GM12878 (cell line): Measurements from ENCODE around the gene CLSTN2. TPM values are rescaled to one million over a fixed set of nuclear protein-coding genes. Genes with fewer than 3 reads are reported as not detected.

Experiments used
- ATAC-seq: fragments of 200-7000 bp; cut with Tn5 transposase; 3 replicates; pipeline ENCODE4 v1.9.1; 2020; ENCODE audit warnings: mild to moderate bottlenecking, moderate library complexity
- BruUV-seq: library from RNA; stranded (reverse); fragments of 400-500 nt; replicated peaks from 2 replicates; lab custom pipeline; 2021; lab: Mats Ljungman, UMichigan
- CTCF ChIA-PET: fragments of 300-600 bp; sonication (Branson Sonifier 250); formaldehyde crosslinking; extraction: SDS; loops from one replicate; lab custom pipeline; 2021; ENCODE audit warnings: inconsistent platforms; lab: Yijun Ruan, JAX
- POLR2A ChIA-PET: fragments of 350-600 bp; formaldehyde crosslinking; extraction: SDS; loops from one replicate; lab custom pipeline; 2021; ENCODE audit warnings: inconsistent platforms; lab: Charles Lee
- RAD21 ChIA-PET: fragments of 300-600 bp; sonication (Branson Sonifier 250); formaldehyde crosslinking; loops from one replicate; lab custom pipeline; 2023; ENCODE audit warnings: antibody characterized with exemption; ENCODE audit not compliant: unreplicated experiment; lab: Charles Lee
- SMC1A ChIA-PET: fragments of 300-600 bp; sonication (Branson Sonifier 250); formaldehyde crosslinking; loops from one replicate; lab custom pipeline; 2023; ENCODE audit not compliant: unreplicated experiment, uncharacterized antibody; lab: Charles Lee
- DNase-seq: peaks from one replicate; pipeline ENCODE4 v3.0.0-alpha.2; 2011; ENCODE audit warnings: low read depth, low spot score
- FAIRE-seq: peaks from 3 replicates; lab custom pipeline; 2011; peaks lifted over from hg19 to GRCh38; lab: Jason Lieb, UNC
- H2AFZ ChIP-seq: 2 replicates; pipeline ENCODE4 v1.6.0; 2011; ENCODE audit warnings: low read depth, low read length, control low read depth; ENCODE audit not compliant: control insufficient read depth
- H3K27ac ChIP-seq: 2 replicates; pipeline ENCODE4 v1.5.1; 2011; ENCODE audit warnings: control low read depth; ENCODE audit not compliant: control insufficient read depth, insufficient read depth
- H3K27me3 ChIP-seq, 2 experiments: replicated peaks in 1 of 2; 2 replicates each; pipeline versions ENCODE4 v1.6.0 to v1.6.1; 2011; ENCODE audit warnings: low read length in 1 of 2; ENCODE audit not compliant: control insufficient read depth in 2 of 2, insufficient read depth in 2 of 2
- H3K36me3 ChIP-seq, 2 experiments: 2 replicates each; pipeline ENCODE4 v1.5.1; 2011; ENCODE audit warnings: low read length in 1 of 2; ENCODE audit not compliant: control insufficient read depth in 2 of 2, insufficient read depth in 2 of 2
- H3K4me1 ChIP-seq: 2 replicates; pipeline ENCODE4 v1.6.1; 2011; ENCODE audit warnings: mild to moderate bottlenecking, low read length, moderate library complexity, mixed read lengths; ENCODE audit not compliant: control insufficient read depth, insufficient read depth
- H3K4me2 ChIP-seq: 2 replicates; pipeline ENCODE4 v1.6.0; 2011; ENCODE audit warnings: control low read depth; ENCODE audit not compliant: control insufficient read depth, insufficient read depth
- H3K4me3 ChIP-seq: fragments of 200-600 bp; sonication (generic); 2 replicates; pipeline ENCODE4 v1.5.1; 2016
- H3K79me2 ChIP-seq: 2 replicates; pipeline ENCODE4 v1.6.0; 2011; ENCODE audit warnings: low read length; ENCODE audit not compliant: control insufficient read depth, insufficient read depth
- H3K9ac ChIP-seq: 2 replicates; pipeline ENCODE4 v1.8.0; 2011; ENCODE audit warnings: low read length, control low read depth, mixed read lengths; ENCODE audit not compliant: control insufficient read depth, insufficient read depth
- H3K9me3 ChIP-seq: replicated peaks from 3 replicates; pipeline ENCODE4 v1.5.1; 2011; ENCODE audit warnings: mild to moderate bottlenecking, low read length; ENCODE audit not compliant: control insufficient read depth, insufficient read depth
- H4K20me1 ChIP-seq: 2 replicates; pipeline ENCODE4 v1.6.0; 2011; ENCODE audit not compliant: control insufficient read depth, insufficient read depth
- CEBPB ChIP-seq, 2 experiments: fragments of 150-350 bp in 1 of 2; IDR thresholded peaks; 2 replicates each; pipeline ENCODE4 v1.6.1; 2012 to 2014; ENCODE audit warnings: low read depth in 2 of 2, low read length in 2 of 2, borderline replicate concordance in 1 of 2, inconsistent platforms in 1 of 2
- CHD4 ChIP-seq: fragments of 200-600 bp; sonication (generic); IDR thresholded peaks from 2 replicates; pipeline ENCODE4 v1.6.1; 2016; ENCODE audit warnings: mild to moderate bottlenecking
- KAT2A ChIP-seq: conservative IDR thresholded peaks from 2 replicates; pipeline ENCODE4 v1.6.1; 2011; ENCODE audit warnings: low read depth, low read length; ENCODE audit not compliant: control insufficient read depth
- MYC ChIP-seq: IDR thresholded peaks from 2 replicates; pipeline ENCODE4 v1.6.1; 2011; ENCODE audit warnings: mild to moderate bottlenecking, low read length, moderate library complexity, inconsistent platforms; ENCODE audit not compliant: insufficient read depth, insufficient replicate concordance, insufficient read length, severe bottlenecking
- NFIC ChIP-seq: IDR thresholded peaks from 2 replicates; pipeline ENCODE4 v1.6.1; 2012; ENCODE audit warnings: low read depth, mild to moderate bottlenecking, inconsistent platforms, low read length, moderate library complexity
- PAX5 ChIP-seq: IDR thresholded peaks from 2 replicates; pipeline ENCODE4 v1.6.1; 2011; ENCODE audit warnings: low read depth, low read length, borderline replicate concordance
- PAX8 ChIP-seq: fragments of 450-650 bp; IDR thresholded peaks from 2 replicates; pipeline ENCODE4 v1.6.1; 2017; ENCODE audit warnings: mild to moderate bottlenecking, moderate library complexity
- POLR2A ChIP-seq: IDR thresholded peaks from 2 replicates; pipeline ENCODE4 v1.6.1; 2011; ENCODE audit warnings: low read depth, mild to moderate bottlenecking, low read length
- RAD21 ChIP-seq: IDR thresholded peaks from 2 replicates; pipeline ENCODE4 v1.6.1; 2011; ENCODE audit warnings: mild to moderate bottlenecking, low read depth, low read length, moderate library complexity; ENCODE audit not compliant: insufficient read depth
- SIN3A ChIP-seq: IDR thresholded peaks from 2 replicates; pipeline ENCODE4 v1.6.1; 2012; ENCODE audit warnings: low read depth, low read length, improper control_type of control experiment
- SMAD1 ChIP-seq: fragments of 450-650 bp; IDR thresholded peaks from 2 replicates; pipeline ENCODE4 v1.6.1; 2018; ENCODE audit warnings: mild to moderate bottlenecking, low read depth; ENCODE audit not compliant: partially characterized antibody
- SP1 ChIP-seq: IDR thresholded peaks from one replicate; pipeline ENCODE4 v1.6.1; 2011; ENCODE audit warnings: low read depth, low read length
- ZNF207 ChIP-seq: fragments of 450-650 bp; IDR thresholded peaks from 2 replicates; pipeline ENCODE4 v1.6.1; 2014; ENCODE audit warnings: antibody characterized with exemption, mild to moderate bottlenecking, borderline replicate concordance
- WGBS: methylation state at CpG from one replicate; pipeline ENCODE4 v1.1.6; 2016; ENCODE audit warnings: low lambda C conversion rate; ENCODE audit not compliant: insufficient replicate concordance, insufficient coverage; ENCODE audit errors: missing lambda C conversion rate; 5-methylcytosine and 5-hydroxymethylcytosine counted together
- in situ Hi-C: fragments of 300-500 bp; cut with MboI; formaldehyde crosslinking; loops from 9 replicates; pipeline ENCODE4 v1.14.3; 2018; ENCODE audit warnings: mixed read lengths
- intact Hi-C: fragments of 100-400 bp; cut with micrococcal nuclease; formaldehyde crosslinking; loops from one replicate; pipeline ENCODE4 v1.14.2; 2022; ENCODE audit not compliant: unreplicated experiment
- polyA plus RNA-seq, 11 experiments: library from polyadenylated mRNA; depleted of rRNA in 4 of 11; unstranded in 6 of 11; stranded (reverse) in 5 of 11; fragments of >200 nt; fragmentation: Nextera tagmentation in 4 of 11; fragmentation: Illumina TruSeq in 1 of 11; extraction: Ambion mirVana in 4 of 11; extraction: Trizol in 1 of 11; gene quantifications; 1 replicate in 1 of 11; 2 replicates in 10 of 11; pipeline versions ENCODE4 v1.2.1 to v1.2.3, GENCODE V29; 2011 to 2016; ENCODE audit warnings: inconsistent platforms in 2 of 11, missing spikeins in 2 of 11, low read depth in 1 of 11
- total RNA-seq, 4 experiments: library from RNA; depleted of rRNA in 3 of 4; stranded (reverse); fragments of >200 nt in 3 of 4; fragmentation: Illumina TruSeq in 1 of 4; extraction: Trizol in 1 of 4; gene quantifications; 2 replicates each; pipeline versions ENCODE4 v1.2.1 to v1.2.3, GENCODE V29; 2013 to 2021
- TF ChIP-seq, protein P1 (sequence below): IDR thresholded peaks from 2 replicates; pipeline ENCODE4 v1.6.1; 2011; ENCODE audit warnings: borderline replicate concordance, low read depth, mild to moderate bottlenecking, moderate library complexity, low read length; ENCODE audit not compliant: insufficient read depth, poor library complexity, severe bottlenecking
- TF ChIP-seq, protein P2 (sequence below): fragments of 450-650 bp; IDR thresholded peaks from 2 replicates; pipeline ENCODE4 v1.6.1; 2017; ENCODE audit warnings: mild to moderate bottlenecking, low read depth, inconsistent platforms; ENCODE audit not compliant: poor library complexity, severe bottlenecking
- TF ChIP-seq, protein P3 (sequence below): IDR thresholded peaks from 2 replicates; pipeline ENCODE4 v1.6.1; 2012; ENCODE audit warnings: improper control_type of control experiment, low read depth, low read length; ENCODE audit not compliant: insufficient replicate concordance

CLSTN2 gene
- total and polyA plus RNA-seq, 10 of the 15 experiments (the other 5 are each of a cell fraction or from before 2014, with no cell fraction given): under 0.01 to 0.10 (median under 0.01) TPM; not detected in 5

DNA sequence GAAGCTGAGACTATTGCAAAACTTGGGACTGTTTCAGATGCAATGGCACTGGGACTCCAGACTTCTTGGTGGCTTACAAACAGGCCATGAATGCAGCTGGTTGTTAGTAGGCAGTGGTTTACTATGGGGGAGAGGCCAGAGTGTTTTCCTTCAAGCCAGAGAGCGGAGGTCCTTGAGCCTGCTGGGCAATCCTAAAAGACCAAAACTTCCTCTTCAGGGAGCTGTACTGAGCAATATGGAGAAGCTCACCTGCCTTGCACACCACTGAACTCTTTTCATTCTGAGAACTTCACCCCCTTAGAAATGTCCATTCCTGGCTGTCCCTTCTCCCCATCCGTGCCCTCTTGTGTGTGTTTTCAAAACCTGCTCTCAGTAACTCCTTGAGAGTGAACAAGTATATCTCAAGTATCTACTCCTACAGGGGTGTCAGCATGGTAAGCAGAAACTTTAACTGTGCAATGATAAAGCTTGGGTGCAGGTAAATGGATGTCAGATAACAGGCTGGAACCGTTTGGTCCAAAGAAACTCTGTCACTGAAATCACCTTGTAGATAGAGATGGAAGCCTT is 213.9 kb downstream of the CLSTN2 start:
- 0 out of 2 replicates have a peak, but pooled peaks cover 8% of the 10 kb centered on the region for H3K4me1 ChIP-seq
- no peak overlapping the region for H3K4me3 ChIP-seq
- ChIA-PET POLR2A (no interaction called here), CTCF (interaction anchor here (2.4 kb wide), 1 partner anchor 20 kb away, joined by 11 read pairs; no protein-coding TSS in a partner anchor), RAD21 (no interaction called here), SMC1A (interaction anchor here (0.9 to 2.5 kb wide), 5 partner anchors 9 to 70 kb away, joined by 3 to 8 read pairs (median 4); no protein-coding TSS in a partner anchor)
- no peak overlapping the region for H3K4me2 ChIP-seq
- no peak for ATAC-seq
- no peak overlapping the region for H3K27ac ChIP-seq
- H2AFZ ChIP-seq: no peak overlapping the region
- H3K79me2 ChIP-seq: no peaks in the 10 kb centered on the region
- in situ Hi-C loops: loop anchor here (25.0 kb wide), 2 partner anchors 588 to 713 kb away; no protein-coding TSS in a partner anchor
- intact Hi-C loops: no loop called here
- BruUV-seq: no TSS peak
- no peaks in the 10 kb centered on the region for H4K20me1 ChIP-seq
- 38% methylated on average over 3 of the region's 3 CpGs for WGBS
- H3K27me3 ChIP-seq: no peaks in the 10 kb centered on the region
- H3K36me3 ChIP-seq: no peaks in the 10 kb centered on the region
- FAIRE-seq: no peak
- DNase-seq: no peak
- H3K9ac ChIP-seq: no peak overlapping the region
- no peaks in the 10 kb centered on the region for H3K9me3 ChIP-seq
- no peak for TF ChIP-seq RAD21
- no peak for TF ChIP-seq MYC
- TF ChIP-seq SMAD1: no peak
- no peak for TF ChIP-seq SP1
- no peak for TF ChIP-seq ZNF207
- TF ChIP-seq PAX5: no peak
- TF ChIP-seq, protein P1, sequence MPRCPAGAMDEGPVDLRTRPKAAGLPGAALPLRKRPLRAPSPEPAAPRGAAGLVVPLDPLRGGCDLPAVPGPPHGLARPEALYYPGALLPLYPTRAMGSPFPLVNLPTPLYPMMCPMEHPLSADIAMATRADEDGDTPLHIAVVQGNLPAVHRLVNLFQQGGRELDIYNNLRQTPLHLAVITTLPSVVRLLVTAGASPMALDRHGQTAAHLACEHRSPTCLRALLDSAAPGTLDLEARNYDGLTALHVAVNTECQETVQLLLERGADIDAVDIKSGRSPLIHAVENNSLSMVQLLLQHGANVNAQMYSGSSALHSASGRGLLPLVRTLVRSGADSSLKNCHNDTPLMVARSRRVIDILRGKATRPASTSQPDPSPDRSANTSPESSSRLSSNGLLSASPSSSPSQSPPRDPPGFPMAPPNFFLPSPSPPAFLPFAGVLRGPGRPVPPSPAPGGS: no peak
- TF ChIP-seq, protein P2, sequence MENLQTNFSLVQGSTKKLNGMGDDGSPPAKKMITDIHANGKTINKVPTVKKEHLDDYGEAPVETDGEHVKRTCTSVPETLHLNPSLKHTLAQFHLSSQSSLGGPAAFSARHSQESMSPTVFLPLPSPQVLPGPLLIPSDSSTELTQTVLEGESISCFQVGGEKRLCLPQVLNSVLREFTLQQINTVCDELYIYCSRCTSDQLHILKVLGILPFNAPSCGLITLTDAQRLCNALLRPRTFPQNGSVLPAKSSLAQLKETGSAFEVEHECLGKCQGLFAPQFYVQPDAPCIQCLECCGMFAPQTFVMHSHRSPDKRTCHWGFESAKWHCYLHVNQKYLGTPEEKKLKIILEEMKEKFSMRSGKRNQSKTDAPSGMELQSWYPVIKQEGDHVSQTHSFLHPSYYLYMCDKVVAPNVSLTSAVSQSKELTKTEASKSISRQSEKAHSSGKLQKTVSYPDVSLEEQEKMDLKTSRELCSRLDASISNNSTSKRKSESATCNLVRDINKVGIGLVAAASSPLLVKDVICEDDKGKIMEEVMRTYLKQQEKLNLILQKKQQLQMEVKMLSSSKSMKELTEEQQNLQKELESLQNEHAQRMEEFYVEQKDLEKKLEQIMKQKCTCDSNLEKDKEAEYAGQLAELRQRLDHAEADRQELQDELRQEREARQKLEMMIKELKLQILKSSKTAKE: no peak
- no peak for TF ChIP-seq NFIC
- no peak for TF ChIP-seq PAX8
- TF ChIP-seq CHD4: no peak
- no peak for TF ChIP-seq CEBPB (IDR thresholded peaks at IDR 0.05; ENCODE audit: borderline replicate concordance in 1 of 2, low read depth in 2 of 2, low read length in 2 of 2)
- TF ChIP-seq, protein P3, sequence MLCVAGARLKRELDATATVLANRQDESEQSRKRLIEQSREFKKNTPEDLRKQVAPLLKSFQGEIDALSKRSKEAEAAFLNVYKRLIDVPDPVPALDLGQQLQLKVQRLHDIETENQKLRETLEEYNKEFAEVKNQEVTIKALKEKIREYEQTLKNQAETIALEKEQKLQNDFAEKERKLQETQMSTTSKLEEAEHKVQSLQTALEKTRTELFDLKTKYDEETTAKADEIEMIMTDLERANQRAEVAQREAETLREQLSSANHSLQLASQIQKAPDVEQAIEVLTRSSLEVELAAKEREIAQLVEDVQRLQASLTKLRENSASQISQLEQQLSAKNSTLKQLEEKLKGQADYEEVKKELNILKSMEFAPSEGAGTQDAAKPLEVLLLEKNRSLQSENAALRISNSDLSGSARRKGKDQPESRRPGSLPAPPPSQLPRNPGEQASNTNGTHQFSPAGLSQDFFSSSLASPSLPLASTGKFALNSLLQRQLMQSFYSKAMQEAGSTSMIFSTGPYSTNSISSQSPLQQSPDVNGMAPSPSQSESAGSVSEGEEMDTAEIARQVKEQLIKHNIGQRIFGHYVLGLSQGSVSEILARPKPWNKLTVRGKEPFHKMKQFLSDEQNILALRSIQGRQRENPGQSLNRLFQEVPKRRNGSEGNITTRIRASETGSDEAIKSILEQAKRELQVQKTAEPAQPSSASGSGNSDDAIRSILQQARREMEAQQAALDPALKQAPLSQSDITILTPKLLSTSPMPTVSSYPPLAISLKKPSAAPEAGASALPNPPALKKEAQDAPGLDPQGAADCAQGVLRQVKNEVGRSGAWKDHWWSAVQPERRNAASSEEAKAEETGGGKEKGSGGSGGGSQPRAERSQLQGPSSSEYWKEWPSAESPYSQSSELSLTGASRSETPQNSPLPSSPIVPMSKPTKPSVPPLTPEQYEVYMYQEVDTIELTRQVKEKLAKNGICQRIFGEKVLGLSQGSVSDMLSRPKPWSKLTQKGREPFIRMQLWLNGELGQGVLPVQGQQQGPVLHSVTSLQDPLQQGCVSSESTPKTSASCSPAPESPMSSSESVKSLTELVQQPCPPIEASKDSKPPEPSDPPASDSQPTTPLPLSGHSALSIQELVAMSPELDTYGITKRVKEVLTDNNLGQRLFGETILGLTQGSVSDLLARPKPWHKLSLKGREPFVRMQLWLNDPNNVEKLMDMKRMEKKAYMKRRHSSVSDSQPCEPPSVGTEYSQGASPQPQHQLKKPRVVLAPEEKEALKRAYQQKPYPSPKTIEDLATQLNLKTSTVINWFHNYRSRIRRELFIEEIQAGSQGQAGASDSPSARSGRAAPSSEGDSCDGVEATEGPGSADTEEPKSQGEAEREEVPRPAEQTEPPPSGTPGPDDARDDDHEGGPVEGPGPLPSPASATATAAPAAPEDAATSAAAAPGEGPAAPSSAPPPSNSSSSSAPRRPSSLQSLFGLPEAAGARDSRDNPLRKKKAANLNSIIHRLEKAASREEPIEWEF: no peak
- TF ChIP-seq SIN3A: no peak
- no peak for TF ChIP-seq POLR2A
- no peak for TF ChIP-seq KAT2A
